ENCODE measurements around the gene APBB2.

Gene APBB2

GRCh38 chr4:41214136-41214824 is at the start of gene APBB2:
TSS of gene APBB2 (minus strand) at chr4:41214542. CDS start at chr4:41033254, 181,288 bp downstream.
- DNase-seq (ENCODE audit: low spot score): peak; percentile 96

GRCh38 chr4:41262198-41262597 is 47.9 kb upstream of the APBB2 start:
- no peak for DNase-seq (ENCODE audit: low spot score)

DNA sequence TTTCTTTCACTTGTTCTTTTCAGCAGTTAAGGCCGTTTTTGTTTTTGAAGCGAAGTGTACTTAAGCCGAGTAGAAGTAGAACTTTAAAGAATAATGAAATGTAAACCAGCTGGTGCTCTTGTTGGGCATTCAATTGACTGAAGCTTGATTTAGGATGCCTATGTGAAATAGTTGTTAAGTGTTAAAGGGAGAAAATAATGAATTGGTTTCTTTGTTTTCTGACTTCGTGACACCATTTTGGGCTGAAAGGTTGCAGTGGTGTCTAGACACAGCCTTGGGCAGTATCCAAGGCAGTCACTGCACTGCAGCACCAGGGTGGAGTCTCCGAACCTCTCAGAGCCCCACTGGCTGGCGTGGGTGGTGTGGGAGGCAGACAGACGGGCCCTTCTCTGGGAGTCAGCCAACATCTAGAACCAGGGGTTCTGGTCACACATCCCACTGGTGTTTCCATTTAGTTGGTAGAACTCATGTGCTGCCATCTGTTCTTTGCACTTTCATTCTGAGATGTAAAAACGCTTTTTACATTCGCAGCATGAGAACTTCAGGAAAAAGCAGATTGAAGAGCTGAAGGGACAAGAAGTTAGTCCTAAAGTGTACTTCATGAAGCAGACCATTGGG is 45.9 kb upstream of the APBB2 start:
- peak; percentile 27 for DNase-seq (ENCODE audit: low spot score)

DNA sequence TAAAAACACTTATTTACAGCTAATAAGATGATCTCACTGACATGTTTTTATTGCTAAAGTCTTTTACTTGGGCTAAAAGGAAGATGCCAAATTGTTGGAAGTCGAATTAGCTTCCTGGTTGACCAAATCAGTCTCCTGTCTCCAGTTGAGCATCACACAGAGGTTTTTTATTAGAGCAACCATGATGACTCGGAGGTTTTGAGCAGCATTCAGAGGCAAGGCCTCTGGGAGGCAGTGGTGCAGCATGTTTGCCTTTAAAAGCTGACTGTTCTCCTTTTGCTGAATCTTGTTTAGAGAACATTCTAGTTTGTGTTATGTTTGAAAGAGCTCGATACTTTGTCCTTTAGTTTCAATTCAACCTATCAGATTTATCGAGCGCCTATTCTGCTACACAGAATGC is 44.4 kb upstream of the APBB2 start:
- DNase-seq (ENCODE audit: low spot score): peak; percentile 87

DNA sequence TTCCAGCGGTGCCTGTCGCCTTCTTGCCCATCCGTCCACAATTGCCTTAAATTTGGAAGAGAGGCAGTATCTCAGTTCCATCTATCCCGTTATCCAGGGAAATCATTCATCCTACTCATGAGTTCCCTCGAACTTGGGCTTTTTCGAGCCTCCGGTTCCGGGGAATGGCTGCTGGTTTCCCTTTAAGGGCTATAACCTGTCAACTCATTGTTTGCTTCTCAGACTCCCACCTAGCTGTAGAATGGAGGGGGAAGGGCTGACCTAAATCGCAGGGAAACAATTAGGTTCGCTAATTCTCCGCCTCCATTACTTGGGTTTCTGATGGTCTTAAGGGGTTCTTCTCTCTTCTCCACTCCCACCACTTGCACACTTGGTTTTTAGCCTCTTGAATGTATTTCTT is 43.6 kb upstream of the APBB2 start:
- DNase-seq (ENCODE audit: low spot score): no peak

GRCh38 chr4:41257257-41257901 is 43.0 kb upstream of the APBB2 start:
- peak; percentile 49 for DNase-seq (ENCODE audit: low spot score)

DNA sequence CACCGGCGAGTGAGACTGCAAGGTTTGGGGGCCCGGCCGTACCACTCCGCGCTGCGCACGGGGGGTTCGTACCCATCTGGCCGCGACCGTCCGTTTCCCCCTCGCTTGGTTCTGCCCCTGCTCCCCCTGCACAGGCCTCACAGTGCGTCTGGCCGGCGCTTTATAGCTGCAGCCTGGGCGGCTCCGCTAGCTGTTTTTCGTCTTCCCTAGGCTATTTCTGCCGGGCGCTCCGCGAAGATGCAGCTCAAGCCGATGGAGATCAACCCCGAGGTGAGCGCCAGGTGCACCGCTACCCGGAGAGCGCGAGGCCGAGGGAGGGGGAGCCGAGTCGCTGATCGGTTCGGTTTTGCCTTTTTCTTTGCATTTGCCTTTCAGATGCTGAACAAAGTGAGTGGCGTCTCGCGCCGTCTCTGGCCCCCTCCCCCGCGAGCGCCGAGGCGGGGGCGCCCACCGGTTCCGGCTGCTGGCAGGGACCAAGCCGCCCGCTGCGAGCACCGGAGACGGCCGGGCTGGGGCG is 42.5 kb upstream of the APBB2 start, which contains the start of gene UCHL1:
Gene UCHL1, plus strand, starts transcription at position 189 of the 517 bp plus-strand sequence. Its CDS starts 49 bp downstream, at position 238.
- DNase-seq (ENCODE audit: low spot score): peak; percentile 88

GRCh38 chr4:41256131-41256739 is 41.9 kb upstream of the APBB2 start:
- peak; percentile 35 for DNase-seq (ENCODE audit: low spot score)

GRCh38 chr4:41245983-41246382 is 31.6 kb upstream of the APBB2 start:
- no peak for DNase-seq (ENCODE audit: low spot score)

DNA sequence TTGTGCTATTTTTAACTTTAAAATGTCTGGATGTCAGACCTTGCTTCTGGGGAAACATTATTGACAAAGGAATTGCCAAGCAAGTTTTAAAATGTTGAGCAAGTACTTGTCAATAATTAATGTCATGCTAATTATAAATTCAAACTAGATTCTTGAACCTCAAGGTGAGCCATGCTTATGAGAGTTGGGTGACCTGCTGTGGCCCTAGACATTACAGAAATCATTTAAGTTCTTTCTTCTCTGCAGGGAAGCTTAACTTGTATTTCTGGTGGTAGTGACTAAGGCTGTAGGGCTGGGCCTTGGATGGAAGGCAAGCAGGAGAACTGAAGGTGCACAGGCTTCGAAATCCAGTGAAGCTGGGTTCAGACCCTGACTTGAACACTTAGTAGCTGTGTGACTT is 27.6 kb upstream of the APBB2 start:
- DNase-seq (ENCODE audit: low spot score): no peak

DNA sequence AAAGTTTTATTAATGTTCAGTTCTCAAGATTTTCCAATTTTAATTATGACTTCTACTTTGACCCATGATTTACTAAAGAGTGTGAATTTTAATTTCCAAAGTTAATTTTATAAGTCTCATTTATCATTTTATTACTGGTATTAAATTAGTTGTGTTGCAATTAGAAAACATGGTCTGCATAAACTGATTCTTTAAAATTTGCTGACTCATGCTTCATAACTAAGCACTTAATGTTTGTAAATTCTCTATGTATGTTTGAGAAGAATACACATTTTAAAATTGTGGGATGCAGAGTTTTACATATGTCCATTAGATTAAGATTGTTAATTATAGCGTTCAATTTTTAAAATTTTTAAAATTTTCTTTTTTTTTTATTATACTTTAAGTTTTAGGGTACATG is 22.2 kb upstream of the APBB2 start:
- no peak for DNase-seq (ENCODE audit: low spot score)

DNA sequence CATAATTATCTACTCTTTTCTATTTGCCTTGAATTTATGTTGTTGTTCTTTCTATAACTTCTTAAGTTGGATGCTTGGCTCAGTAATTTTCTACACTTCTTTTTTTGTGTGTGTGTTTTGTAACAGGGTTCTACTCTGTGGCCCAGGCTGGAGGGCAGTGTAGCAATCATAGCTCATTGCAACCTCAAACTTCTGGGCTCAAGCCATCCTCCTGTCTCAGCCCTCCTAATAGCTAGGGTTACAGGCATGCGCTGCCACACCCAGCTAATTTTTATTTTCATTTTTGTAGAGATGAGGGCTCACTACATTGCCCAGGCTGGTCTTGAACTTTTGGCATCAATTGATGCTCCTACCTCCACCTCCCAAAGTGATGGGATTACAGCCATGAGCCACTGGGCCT is 21.7 kb upstream of the APBB2 start:
- no peak for DNase-seq (ENCODE audit: low spot score)

GRCh38 chr4:41232856-41233255 is 18.5 kb upstream of the APBB2 start:
- no peak for DNase-seq (ENCODE audit: low spot score)

DNA sequence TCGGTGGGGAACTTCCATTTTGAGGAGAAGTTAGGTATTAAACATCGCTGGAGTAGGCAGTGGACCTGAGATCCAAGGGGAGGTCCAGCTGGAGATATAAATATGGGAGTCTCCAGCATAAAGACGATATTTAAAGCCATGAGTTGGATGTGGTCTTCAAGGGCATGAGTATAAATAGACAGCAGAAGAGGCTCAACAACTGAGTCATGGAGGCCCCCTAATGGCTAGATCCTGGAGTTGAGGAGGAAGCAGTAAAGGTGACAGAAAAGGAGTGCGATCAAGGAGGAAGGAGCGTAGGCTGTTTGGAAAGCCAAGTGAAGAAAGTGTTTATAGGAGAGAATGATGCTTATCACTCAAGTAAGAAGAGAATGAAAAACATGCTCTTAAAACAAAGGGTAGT is 18.1 kb upstream of the APBB2 start:
- DNase-seq (ENCODE audit: low spot score): no peak

DNA sequence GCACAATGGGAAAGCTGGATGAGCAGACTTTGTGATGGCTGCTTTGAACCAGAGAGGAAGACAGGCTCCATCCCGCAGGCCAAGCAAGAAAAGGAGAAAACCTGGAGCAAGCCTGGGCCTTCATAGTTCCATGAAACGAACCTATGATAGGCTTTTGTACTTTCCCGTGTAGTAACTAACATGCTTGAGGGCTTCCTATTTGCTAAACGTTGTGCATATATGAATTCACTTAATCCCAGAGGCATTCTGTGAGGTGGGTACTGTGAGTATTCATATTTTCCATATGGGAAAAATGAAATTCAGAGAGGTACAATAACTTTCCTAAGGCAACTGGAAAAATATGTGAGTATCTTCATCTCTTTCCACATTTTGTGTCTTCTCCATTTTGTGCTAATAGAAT is 13.6 kb upstream of the APBB2 start:
- no peak for DNase-seq (ENCODE audit: low spot score)

DNA sequence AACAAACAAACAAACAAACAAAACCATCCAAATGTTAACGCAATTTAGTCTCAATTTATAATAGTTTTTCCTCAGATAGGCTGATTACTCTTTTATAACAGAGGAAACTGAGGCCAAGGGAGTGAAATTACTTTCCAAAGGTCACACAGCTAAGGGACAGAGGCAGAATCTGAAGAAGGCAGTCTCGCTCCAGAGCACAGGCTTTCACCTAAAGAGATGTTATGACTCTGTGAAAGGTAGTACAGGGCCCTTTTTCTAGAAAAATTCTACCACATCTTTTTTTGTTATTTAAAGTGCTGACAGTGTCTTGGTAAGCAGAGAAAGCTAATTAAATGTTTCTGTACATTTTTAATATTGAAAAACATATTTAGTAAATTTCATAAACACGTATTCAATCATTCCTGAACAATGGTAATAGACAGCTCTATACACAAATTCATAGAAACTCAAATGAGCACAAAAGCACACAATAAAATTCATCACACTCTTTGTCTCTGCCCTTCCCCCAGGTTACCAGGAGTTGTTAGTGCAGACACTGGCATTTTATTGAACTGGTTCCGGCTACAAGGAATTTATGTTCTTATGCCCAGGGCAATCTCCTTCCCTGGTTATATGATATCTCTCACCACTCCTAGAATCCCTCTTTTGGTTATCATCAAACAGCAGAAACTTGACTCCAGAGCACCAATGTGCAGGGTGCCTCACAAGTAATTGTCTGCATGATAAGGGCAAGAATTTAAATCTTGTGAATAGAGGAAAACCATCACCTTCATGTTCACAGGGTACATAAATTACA is 7.7 kb upstream of the APBB2 start:
- no peak for DNase-seq (ENCODE audit: low spot score)

DNA sequence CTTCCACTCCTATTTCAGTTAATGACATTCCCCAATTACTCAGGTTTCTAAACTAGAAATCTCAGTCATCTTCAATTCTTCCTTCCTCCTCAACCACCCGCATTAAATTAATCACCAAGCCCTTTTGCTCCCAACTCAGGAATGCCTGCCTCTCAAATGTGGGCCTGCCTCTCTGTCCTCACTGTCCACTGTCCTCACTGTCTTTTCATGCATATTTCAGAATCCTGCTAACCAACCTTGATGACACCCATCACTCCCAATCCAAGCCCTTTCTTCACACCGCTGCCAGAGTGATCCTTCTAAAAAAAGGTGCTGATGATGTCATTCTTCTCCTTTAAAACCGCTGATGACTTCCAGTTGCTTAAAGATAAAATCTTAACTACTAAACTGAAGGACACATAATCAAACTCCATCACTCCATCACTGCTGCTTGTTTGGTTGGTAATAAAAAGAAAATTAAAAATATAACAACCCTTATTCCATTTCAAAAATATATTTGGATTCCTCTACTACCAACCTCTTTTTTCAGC is 5.1 kb upstream of the APBB2 start:
- no peak for DNase-seq (ENCODE audit: low spot score)

DNA sequence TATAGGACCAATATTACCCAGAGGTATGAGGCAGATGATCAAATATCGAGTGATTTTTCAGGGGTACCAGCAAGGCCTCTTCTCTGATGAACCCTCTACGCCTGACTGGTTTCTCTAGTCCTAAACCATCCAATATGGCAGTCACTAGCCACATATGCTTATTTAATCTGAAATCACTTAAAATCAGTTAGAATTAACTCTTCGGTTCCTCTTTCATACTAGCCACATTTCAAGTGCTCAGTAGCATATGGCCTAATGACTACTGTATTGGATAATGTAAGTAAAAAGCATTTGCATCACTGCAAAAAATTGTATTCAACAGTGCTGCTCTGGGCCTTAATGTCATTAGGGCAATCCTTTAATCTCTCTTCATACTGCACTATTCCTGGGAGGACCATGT is 4.4 kb upstream of the APBB2 start:
- no peak for DNase-seq (ENCODE audit: low spot score)

- no peak for DNase-seq (ENCODE audit: low spot score)
These were observed 3.0 kb upstream of the APBB2 start for GRCh38 chr4:41217374-41217773.

DNA sequence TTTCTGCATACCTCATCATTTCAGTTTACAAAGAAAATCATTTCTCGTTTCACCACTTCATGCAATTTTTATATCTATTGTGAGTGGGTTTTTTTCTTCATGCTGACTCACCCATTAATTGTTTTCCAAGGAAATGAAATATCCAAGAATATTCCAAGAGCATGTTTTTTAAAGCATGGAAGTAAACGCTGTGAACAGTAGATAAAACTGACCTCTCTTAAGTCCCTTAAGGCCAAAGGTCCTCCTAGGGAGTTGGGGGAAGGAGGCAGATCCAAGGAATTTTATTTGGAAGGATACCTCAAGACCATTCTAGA is 2.6 kb upstream of the APBB2 start:
- DNase-seq (ENCODE audit: low spot score): no peak

DNA sequence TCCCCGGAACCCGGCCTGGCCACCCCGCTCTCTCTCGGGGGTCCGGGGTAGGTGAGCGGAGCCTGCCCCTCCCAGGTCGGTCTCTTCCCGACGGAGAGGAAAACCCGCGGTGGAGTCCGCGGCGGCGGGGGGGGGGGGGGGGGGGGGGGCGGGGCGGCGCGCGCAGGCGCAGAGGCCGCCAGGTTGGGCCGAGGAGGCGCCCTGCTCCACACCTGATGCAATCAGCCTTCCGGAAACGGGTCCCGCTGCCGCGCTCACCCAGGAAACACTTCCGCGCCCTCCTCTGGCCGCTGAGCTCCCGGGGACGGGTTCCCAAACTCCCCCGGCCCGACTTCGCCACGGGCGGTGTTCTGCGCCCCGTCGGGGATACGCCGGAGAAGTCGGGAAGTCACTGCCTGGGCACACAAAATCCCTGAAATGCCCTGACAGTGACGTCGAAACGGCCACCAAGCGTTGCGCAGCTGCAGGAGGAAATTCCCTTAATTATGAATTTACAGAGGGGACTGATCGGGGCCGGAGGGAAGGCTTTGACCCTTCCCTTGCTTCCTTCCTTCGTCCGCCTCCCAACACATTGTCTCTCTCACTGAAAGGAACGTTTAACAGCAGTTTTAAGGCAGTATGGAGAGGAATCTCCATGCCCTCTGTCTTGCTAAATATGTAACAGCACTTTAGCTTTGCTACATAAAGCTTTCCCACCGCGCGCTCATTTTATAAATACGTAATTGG is 2.1 kb upstream of the APBB2 start:
- DNase-seq (ENCODE audit: low spot score): peak; percentile 39
